Stomach (tissue), 4 donors: Measurements from ENCODE around the gene CHEK2.

ENCODE experiments used
- CTCF ChIP-seq, 7 experiments: fragments of 450-650 bp in 4 of 7; fragments of 200-600 bp in 3 of 7; sonication (generic) in 3 of 7; IDR thresholded peaks; one replicate each; pipeline ENCODE4 v1.5.1; 2016 to 2019; ENCODE audit warnings: antibody characterized with exemption in 7 of 7, control low read depth in 2 of 7, mild to moderate bottlenecking in 1 of 7
- POLR2A ChIP-seq, 4 donors: fragments of 450-650 bp; IDR thresholded peaks; one replicate each; pipeline ENCODE4 v1.6.1; 2016; ENCODE audit warnings: antibody characterized with exemption in 4 of 4, control low read depth in 2 of 4, mild to moderate bottlenecking in 1 of 4, moderate library complexity in 1 of 4
- POLR2AphosphoS5 ChIP-seq, 3 donors: sonication (generic); formaldehyde crosslinking; IDR thresholded peaks; one replicate each; pipeline ENCODE4 v1.6.1; 2016; ENCODE audit warnings: antibody characterized with exemption in 3 of 3

- TF ChIP-seq POLR2A (IDR thresholded peaks at IDR 0.05) (no peak), CTCF (IDR thresholded peaks at IDR 0.05) (no peak), POLR2AphosphoS5 (IDR thresholded peaks at IDR 0.05) (no peak)
Observed at GRCh38 chr22:28737701-28738100, 3.9 kb downstream of the CHEK2 start.
